ENCODE results near the gene EFNB1. TPM values are rescaled to one million over a fixed set of nuclear protein-coding genes. Genes with fewer than 3 reads are reported as not detected.

EFNB1 gene
- total and polyA plus RNA-seq, 3 experiments from 2014 or later, result 4.8 to 7.7 (median 7.2) TPM

DNA sequence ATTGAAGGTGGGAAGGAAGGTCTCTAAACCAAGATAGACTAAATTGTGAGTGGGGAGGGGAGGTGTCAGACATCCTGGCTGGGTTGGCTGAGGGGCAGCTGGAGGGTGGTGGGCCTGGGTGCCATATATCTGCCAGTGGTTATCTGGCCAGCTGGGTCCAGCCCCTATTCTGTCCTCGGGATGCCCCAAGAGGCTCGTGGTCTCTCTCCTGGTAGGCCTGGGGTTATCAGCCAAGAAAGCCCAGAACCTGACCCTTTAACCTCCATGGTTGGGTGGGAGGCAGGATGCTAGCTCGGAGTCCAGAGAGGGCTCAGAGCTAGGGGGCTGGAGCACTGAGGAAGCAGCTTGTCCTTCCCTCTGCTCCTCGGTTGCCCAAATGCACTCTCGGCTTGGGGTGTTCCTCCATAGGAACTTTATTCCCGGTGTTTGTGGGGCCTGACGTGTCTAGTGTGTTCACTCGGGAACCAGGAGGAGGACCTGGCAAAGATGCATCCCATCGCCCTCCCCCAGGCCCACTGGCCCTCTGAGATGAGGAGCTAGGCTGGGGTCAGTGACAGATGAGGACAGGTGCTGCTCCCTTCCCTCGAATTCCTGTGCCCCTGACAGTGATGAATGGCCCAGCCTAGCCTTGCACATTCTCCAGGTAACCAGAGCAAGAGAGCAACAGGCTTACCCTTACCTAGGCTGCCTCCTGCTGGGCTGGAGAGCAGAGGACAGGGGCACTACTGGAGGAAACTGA, 5.2 kb upstream of the EFNB1 start:
- Mint-ChIP-seq H3K9me3 (no peaks in the 10 kb centered on the region), H3K27me3 (no peaks in the 10 kb centered on the region), H3K4me3 (no peak overlapping the region), H3K27ac (no peak overlapping the region), H3K36me3 (peaks cover 0 to under 1% (median 0%) of the 10 kb centered on the region in 3 donors), H3K4me1 (peaks cover 4 to 12% (median 5%) of the 10 kb centered on the region in 3 donors)
- Histone ChIP-seq H3K9me3 (ENCODE audit: low read length) (no peaks in the 10 kb centered on the region), H3K4me1 (ENCODE audit: insufficient read depth, low read length) (no peaks in the 10 kb centered on the region), H3K27me3 (ENCODE audit: insufficient read depth, low read length, poor library complexity, severe bottlenecking) (no peaks in the 10 kb centered on the region), H3K36me3 (ENCODE audit: insufficient read depth, low read length) (no peaks in the 10 kb centered on the region), H3K4me3 (ENCODE audit: low read length) (no peak overlapping the region), H3K27ac (ENCODE audit: low read depth, low read length) (no peak overlapping the region)
- ChIA-PET CTCF (interaction anchor here (0.6 to 1.7 kb wide), 2 partner anchors 8 to 389 kb away, joined by 3 read pairs; no protein-coding TSS in a partner anchor), POLR2A (no interaction called here)
- no peak for DNase-seq

DNA sequence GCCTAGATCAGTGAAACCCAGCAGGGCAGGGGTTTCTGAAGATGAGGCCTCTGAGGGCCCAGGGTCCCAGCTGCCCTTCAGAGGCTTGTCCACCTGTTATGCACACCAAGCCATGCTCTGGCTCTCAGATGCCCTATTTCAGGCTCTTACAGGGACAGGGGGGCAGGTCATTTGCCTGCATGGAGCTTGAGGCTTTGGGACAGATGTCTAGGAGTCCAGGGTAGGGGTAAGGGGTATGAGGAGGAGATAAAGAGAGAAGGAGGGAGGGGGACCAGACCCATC, 4.7 kb upstream of the EFNB1 start:
- Mint-ChIP-seq H3K36me3 (peaks cover 0 to 4% (median 0%) of the 10 kb centered on the region in 3 donors), H3K4me1 (peaks cover 4 to 15% (median 8%) of the 10 kb centered on the region in 3 donors), H3K4me3 (no peak overlapping the region), H3K27me3 (no peaks in the 10 kb centered on the region), H3K27ac (no peak overlapping the region), H3K9me3 (no peaks in the 10 kb centered on the region)
- H3K9me3 ChIP-seq (ENCODE audit: low read length), result no peaks in the 10 kb centered on the region
- ChIA-PET CTCF (interaction anchor here (0.6 to 1.7 kb wide), 2 partner anchors 7 to 389 kb away, joined by 3 read pairs; no protein-coding TSS in a partner anchor), POLR2A (no interaction called here)
- DNase-seq, result no peak
- H3K27ac ChIP-seq (ENCODE audit: low read depth, low read length), result no peak overlapping the region
- no peaks in the 10 kb centered on the region for H3K4me1 ChIP-seq (ENCODE audit: insufficient read depth, low read length)
- H3K36me3 ChIP-seq (ENCODE audit: insufficient read depth, low read length), result no peaks in the 10 kb centered on the region
- H3K4me3 ChIP-seq (ENCODE audit: low read length), result no peak overlapping the region
- H3K27me3 ChIP-seq (ENCODE audit: insufficient read depth, low read length, poor library complexity, severe bottlenecking), result no peaks in the 10 kb centered on the region

DNA sequence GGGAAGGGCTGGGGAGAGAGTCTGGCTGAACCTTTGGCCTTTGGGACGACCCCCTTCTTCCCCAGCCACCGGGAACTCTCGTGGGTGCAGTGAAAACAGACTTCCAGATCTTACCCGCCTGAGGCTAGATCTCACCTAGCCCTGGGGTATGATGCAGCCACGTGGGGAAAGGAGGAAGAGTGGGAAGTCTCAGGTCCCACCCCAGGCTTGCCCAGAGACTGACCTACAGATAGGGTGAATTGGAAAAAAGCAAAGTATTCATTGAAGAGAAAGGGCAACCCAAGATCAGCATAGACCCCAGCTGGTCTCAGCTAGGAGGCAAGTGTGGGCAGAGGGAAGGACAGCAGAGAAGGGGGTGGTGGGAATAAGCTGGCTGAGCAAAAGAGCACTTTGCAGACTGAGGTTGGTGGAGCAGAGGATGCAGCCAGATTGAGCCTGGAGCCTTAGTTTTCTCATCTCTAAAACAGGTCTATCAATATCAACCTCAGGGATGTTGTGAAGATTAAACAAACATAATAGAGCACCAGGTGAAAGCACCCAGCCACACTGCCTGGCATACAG, 4.2 kb upstream of the EFNB1 start:
- H3K27ac Mint-ChIP-seq, result no peak overlapping the region
- H3K27me3 Mint-ChIP-seq, result no peaks in the 10 kb centered on the region
- no peaks in the 10 kb centered on the region for H3K9me3 Mint-ChIP-seq
- peak overlapping the region in 1 of 7 donors; percentile 81 for H3K4me3 Mint-ChIP-seq
- POLR2A ChIA-PET, result no interaction called here
- no peak overlapping the region for H3K27ac ChIP-seq (ENCODE audit: low read depth, low read length)
- no peaks in the 10 kb centered on the region for H3K9me3 ChIP-seq (ENCODE audit: low read length)
- H3K27me3 ChIP-seq (ENCODE audit: insufficient read depth, low read length, poor library complexity, severe bottlenecking), result no peaks in the 10 kb centered on the region
- peaks cover 4 to 15% (median 8%) of the 10 kb centered on the region in 3 donors for H3K4me1 Mint-ChIP-seq
- H3K36me3 Mint-ChIP-seq, result peaks cover 0 to 4% (median 0%) of the 10 kb centered on the region in 3 donors
- H3K4me1 ChIP-seq (ENCODE audit: insufficient read depth, low read length), result no peaks in the 10 kb centered on the region
- CTCF ChIA-PET, result interaction anchor here (1.5 kb wide), 1 partner anchor 398 kb away, joined by 3 read pairs; no protein-coding TSS in a partner anchor
- no peaks in the 10 kb centered on the region for H3K36me3 ChIP-seq (ENCODE audit: insufficient read depth, low read length)
- no peak for DNase-seq
- no peak overlapping the region for H3K4me3 ChIP-seq (ENCODE audit: low read length)

DNA sequence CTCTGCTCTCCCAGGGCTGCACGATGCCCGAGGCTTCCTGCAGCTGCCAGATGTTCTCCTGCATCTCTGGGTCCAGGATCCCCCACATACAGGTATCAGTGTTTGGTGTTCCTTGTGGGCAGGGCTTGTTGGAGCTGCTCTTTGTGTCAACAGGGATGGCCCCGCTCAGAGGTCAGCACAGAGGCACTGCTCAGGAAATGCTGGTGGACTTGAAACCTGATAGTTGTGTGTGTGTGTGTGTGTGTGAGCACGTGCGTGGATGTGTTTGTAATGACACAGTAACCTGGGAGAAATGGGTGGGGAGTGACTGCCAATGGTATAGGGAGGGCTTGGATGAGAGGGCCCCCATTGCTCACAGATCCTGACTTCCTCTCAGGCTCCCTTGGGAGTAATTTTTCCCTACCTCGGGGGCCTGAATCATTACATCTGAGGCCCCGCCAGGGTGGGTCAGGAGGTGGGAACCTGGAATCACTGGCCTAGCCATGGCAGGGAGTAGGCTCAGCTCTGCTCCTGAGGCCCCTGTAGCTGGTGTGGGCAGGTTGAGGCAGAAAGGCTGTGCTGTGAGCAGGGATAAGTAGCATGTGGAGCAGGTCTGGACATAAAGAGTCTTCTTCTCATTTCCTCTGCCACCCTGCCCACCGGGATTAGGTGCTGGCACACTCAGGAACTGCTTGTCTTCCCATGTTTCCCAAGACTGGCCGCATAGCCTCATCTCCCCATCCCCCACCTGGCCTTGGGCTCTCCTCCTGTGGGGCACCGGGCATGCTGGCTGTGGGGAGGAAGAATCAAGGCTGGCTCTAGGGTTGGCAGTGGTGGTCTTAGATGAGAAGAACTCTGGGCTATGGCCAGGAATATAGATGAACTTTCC, 2.5 kb upstream of the EFNB1 start:
- ChIA-PET POLR2A (no interaction called here), CTCF (interaction anchor here (1.5 to 5.2 kb wide), 2 partner anchors 396 to 397 kb away, joined by 3 to 73 read pairs; no protein-coding TSS in a partner anchor)
- Histone ChIP-seq H3K27ac (ENCODE audit: low read depth, low read length) (no peak overlapping the region), H3K27me3 (ENCODE audit: insufficient read depth, low read length, poor library complexity, severe bottlenecking) (no peaks in the 10 kb centered on the region), H3K9me3 (ENCODE audit: low read length) (no peaks in the 10 kb centered on the region), H3K4me3 (ENCODE audit: low read length) (no peak overlapping the region), H3K4me1 (ENCODE audit: insufficient read depth, low read length) (peaks cover under 1% of the 10 kb centered on the region), H3K36me3 (ENCODE audit: insufficient read depth, low read length) (no peaks in the 10 kb centered on the region)
- Mint-ChIP-seq H3K4me1 (peaks cover 7 to 25% (median 11%) of the 10 kb centered on the region in 3 donors), H3K36me3 (peaks cover 0 to 4% (median 0%) of the 10 kb centered on the region in 3 donors), H3K9me3 (no peaks in the 10 kb centered on the region), H3K4me3 (peak overlapping the region in 2 of 7 donors; percentile 11 to 69), H3K27me3 (no peaks in the 10 kb centered on the region), H3K27ac (no peak overlapping the region)
- DNase-seq, result no peak

DNA sequence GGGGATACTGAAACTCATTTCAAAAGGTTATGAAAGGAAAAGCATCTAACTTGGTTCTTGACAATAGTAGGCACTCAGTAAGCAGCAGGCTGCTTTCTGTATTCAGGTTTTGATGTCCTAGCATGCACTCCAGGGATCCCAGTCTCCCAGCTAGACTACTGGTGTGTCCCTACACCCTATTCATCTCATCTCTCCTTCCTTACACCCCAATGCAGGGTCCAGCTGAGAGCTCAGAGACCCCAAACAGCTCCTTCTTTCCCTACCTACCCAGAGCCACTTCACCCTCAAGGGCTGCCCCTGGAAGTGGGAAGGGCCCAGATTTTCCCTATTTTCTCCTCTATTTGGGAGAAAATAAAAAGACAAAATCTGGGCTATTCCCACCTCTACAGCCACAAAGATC, 1.6 kb upstream of the EFNB1 start:
- H3K9me3 ChIP-seq (ENCODE audit: low read length), result no peaks in the 10 kb centered on the region
- DNase-seq, result no peak
- no peak overlapping the region for H3K27ac ChIP-seq (ENCODE audit: low read depth, low read length)
- no peaks in the 10 kb centered on the region for H3K27me3 ChIP-seq (ENCODE audit: insufficient read depth, low read length, poor library complexity, severe bottlenecking)
- H3K36me3 Mint-ChIP-seq, result peaks cover 0 to 4% (median 0%) of the 10 kb centered on the region in 3 donors
- peaks cover 0 to 4% of the 10 kb centered on the region in 2 donors for H3K27me3 Mint-ChIP-seq
- peak overlapping the region in 2 of 7 donors; percentile 19 to 95 for H3K4me3 Mint-ChIP-seq
- POLR2A ChIA-PET, result interaction anchor here (1.5 kb wide), 1 partner anchor 395 kb away, joined by 4 read pairs; no protein-coding TSS in a partner anchor
- H3K9me3 Mint-ChIP-seq, result no peaks in the 10 kb centered on the region
- H3K4me1 ChIP-seq (ENCODE audit: insufficient read depth, low read length), result peaks cover 6% of the 10 kb centered on the region
- H3K27ac Mint-ChIP-seq, result no peak overlapping the region
- no peak overlapping the region for H3K4me3 ChIP-seq (ENCODE audit: low read length)
- CTCF ChIA-PET, result interaction anchor here (0.9 to 5.2 kb wide), 16 partner anchors 8 to 560 kb away, joined by 3 to 73 read pairs (median 6); partner anchors contain the start of gene PJA1
- peaks cover 16 to 35% (median 19%) of the 10 kb centered on the region in 3 donors for H3K4me1 Mint-ChIP-seq
- no peaks in the 10 kb centered on the region for H3K36me3 ChIP-seq (ENCODE audit: insufficient read depth, low read length)

DNA sequence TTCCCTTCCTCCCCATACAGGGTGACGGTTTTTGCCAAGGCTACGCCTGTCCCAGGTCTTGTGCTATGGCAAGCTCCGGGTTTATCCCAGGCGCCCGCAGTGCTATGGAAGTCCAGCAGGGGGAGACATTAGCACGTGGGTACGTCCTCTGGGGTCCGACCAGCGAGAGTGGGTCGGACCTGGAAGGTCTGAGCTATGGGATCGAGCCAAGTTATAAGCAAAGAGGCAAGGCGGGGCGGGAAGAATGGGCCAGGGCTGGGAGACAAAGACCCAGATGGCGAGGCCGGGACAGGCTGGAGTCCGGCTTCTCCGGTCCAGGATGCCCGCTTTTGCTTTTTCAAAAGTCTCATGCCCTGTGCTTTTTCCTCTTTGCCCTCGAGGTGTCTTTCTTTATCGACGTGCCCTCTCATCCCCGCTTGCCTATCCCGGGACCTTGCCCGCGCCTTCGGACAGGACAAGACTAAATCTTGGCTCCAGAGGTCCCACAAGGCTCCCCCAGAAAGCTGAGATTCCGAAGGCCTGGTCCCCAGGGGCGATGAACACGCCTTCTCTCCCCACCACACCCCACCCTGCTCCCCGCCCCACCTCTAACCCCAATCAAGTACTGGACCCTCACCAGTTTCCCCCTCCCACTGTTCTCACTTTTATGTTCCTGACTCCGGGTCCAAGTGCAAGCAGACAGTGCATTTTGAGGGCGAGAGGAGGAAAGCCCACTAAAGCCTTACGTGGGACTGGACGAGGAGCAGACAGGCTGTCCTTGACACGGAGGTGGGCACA, 785 bp upstream of the EFNB1 start:
- DNase-seq, result peak; percentile 56 to 80 (median 66)
- POLR2A ChIA-PET, result interaction anchor here (1.5 kb wide), 1 partner anchor 394 kb away, joined by 4 read pairs; no protein-coding TSS in a partner anchor
- Histone ChIP-seq H3K27ac (ENCODE audit: low read depth, low read length) (no peak overlapping the region), H3K9me3 (ENCODE audit: low read length) (no peaks in the 10 kb centered on the region), H3K4me1 (ENCODE audit: insufficient read depth, low read length) (peaks cover 6% of the 10 kb centered on the region), H3K36me3 (ENCODE audit: insufficient read depth, low read length) (no peaks in the 10 kb centered on the region), H3K4me3 (ENCODE audit: low read length) (peak overlapping the region; percentile 76), H3K27me3 (ENCODE audit: insufficient read depth, low read length, poor library complexity, severe bottlenecking) (no peaks in the 10 kb centered on the region)
- CTCF ChIA-PET, result interaction anchor here (0.6 to 5.2 kb wide), 22 partner anchors 9 to 559 kb away, joined by 3 to 73 read pairs (median 5); partner anchors contain the start of gene PJA1
- H3K4me3 Mint-ChIP-seq, result peak overlapping the region; percentile 87 to 95 (median 93)
- no peaks in the 10 kb centered on the region for H3K9me3 Mint-ChIP-seq
- H3K27me3 Mint-ChIP-seq, result peaks cover 0 to 4% of the 10 kb centered on the region in 2 donors
- H3K27ac Mint-ChIP-seq, result peak overlapping the region; percentile 65 to 99 (median 86)
- H3K36me3 Mint-ChIP-seq, result peaks cover 0 to 4% (median 0%) of the 10 kb centered on the region in 3 donors
- H3K4me1 Mint-ChIP-seq, result peaks cover 17 to 30% (median 17%) of the 10 kb centered on the region in 3 donors

Data from CD8-positive, alpha-beta memory T cell (primary cell).